ENCODE data around the gene ZBTB42.
A peak's percentile ranks its signal among the peaks of the same experiment; 100 is the strongest.

Gene ZBTB42

DNA sequence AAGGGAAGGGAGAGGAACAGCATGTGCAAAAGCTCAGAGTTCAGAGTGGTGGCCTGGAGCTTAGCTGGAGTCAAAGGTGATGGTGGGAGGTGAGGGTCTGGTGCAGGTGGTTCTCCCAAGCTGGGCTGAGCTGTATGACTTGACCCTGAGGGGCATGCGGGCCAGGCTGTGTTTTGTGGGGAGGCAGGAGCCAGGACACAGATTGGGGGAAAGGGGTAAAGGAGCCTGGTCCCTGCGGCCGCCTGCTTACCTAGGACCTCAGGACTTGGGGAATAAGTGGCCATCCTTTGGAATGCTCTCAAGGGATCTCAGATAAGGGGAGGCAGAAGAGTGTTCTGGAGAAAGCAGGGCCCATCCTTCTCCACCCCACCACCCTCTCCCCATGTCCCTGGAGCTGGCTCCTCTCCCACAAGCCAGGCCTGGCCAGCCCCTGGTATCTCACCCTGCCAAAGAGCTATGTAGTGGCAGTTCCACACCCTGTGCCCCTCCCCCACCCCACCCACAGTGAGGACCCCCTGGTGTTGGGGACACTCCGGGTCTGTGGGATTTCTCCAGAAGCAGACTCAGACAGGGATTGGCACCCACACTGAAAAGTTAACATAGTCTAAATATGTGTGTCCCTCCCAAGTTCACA, 44.2 kb downstream of the ZBTB42 start:
- Mint-ChIP-seq H3K4me3 (no peak overlapping the region), H3K27me3 (peaks cover 86% of the 10 kb centered on the region), H3K4me1 (peaks cover 16% of the 10 kb centered on the region), H3K27ac (peak overlapping the region in 1 of 2 donors; percentile 88), H3K9me3 (no peaks in the 10 kb centered on the region)
- ATAC-seq (no peak), DNase-seq (no peak)

DNA sequence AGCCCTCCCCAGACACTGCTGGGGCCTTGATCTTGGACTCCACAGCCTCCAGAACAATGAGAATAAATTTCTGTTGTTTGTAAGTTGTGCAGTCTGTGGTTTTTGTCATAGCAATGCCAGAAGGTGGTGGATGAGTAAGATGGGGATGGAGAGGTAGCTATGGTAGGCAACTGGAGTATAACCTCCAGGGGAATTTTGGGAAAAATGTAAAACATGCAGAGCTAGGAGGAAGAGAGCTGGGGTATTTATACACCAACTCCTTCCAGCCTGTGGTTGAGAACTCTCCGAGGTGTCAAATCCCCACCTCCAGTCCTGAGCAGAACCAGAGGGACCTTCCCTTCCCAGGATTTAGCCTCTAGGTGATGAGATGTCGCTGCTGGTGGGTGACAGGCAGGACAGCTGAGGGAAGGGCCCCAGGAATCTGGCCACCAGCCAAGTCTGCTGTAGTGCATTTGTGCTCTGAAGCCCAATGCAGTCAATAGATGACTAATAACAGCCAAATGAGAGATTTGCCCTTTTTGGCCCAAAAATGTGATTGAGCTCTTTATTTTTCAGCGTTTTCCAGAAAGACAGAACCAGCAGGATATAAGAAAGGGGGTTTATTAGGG, 45.0 kb downstream of the ZBTB42 start:
- Mint-ChIP-seq H3K4me1 (peaks cover 16% of the 10 kb centered on the region), H3K27me3 (peaks cover 82% of the 10 kb centered on the region), H3K27ac (no peak overlapping the region), H3K9me3 (no peaks in the 10 kb centered on the region), H3K4me3 (no peak overlapping the region)
- ATAC-seq (no peak), DNase-seq (no peak)

DNA sequence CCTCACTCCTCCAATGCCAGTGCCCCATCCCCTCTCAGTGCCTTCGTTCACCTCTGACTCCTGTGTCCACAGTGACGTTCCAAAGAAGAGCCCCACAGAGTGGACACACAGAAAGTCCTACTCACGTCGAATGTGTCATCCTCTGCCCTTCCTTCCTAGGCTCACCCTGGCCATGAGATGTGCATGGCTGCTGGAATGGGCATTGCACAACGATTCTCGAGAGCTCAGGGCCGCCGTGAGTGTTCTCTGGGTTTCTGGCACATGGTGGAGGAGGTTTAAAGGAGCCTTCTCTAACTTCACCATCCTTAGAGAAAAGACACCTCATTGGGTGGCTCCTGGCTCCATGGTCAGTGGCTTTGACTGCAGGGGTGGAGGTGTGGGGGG, 51.4 kb downstream of the ZBTB42 start:
- H3K27ac Mint-ChIP-seq: no peak overlapping the region
- H3K27me3 Mint-ChIP-seq: peaks cover 36% of the 10 kb centered on the region
- H3K9me3 Mint-ChIP-seq: no peaks in the 10 kb centered on the region
- H3K4me3 Mint-ChIP-seq: no peak overlapping the region
- DNase-seq (no peak), ATAC-seq (no peak)
- no peaks in the 10 kb centered on the region for H3K4me1 Mint-ChIP-seq
